Astrocyte (in vitro differentiated cells and primary cell): ENCODE data around the gene SCN2A. TPM values are rescaled to one million over a fixed set of nuclear protein-coding genes. Genes with fewer than 3 reads are reported as not detected.

Source experiments
- DNase-seq: peaks from one replicate; pipeline ENCODE4 v3.0.0-alpha.2; 2010; ENCODE audit warnings: low read depth
- FAIRE-seq: peaks from 2 replicates; lab custom pipeline; 2011; peaks lifted over from hg19 to GRCh38; lab: Jason Lieb, UNC
- H2AFZ ChIP-seq: 2 replicates; pipeline ENCODE4 v1.6.0; 2012; ENCODE audit warnings: low read depth, low read length, inconsistent platforms
- H3K27ac ChIP-seq: 2 replicates; pipeline ENCODE4 v1.5.1; 2011; ENCODE audit warnings: low read depth, low read length, inconsistent platforms
- H3K27me3 ChIP-seq: 2 replicates; pipeline ENCODE4 v1.6.0; 2011; ENCODE audit warnings: low read length, inconsistent platforms; ENCODE audit not compliant: insufficient read depth
- H3K36me3 ChIP-seq: 2 replicates; pipeline ENCODE4 v1.5.1; 2011; ENCODE audit warnings: low read length, inconsistent platforms; ENCODE audit not compliant: insufficient read depth
- H3K4me1 ChIP-seq: 2 replicates; pipeline ENCODE4 v1.5.1; 2011; ENCODE audit warnings: low read length, inconsistent platforms; ENCODE audit not compliant: insufficient read depth
- H3K4me2 ChIP-seq: 2 replicates; pipeline ENCODE4 v1.6.0; 2012; ENCODE audit warnings: low read length, inconsistent platforms
- H3K4me3 ChIP-seq: 2 replicates; pipeline ENCODE4 v1.5.1; 2011; ENCODE audit warnings: low read depth, mild to moderate bottlenecking, low read length, inconsistent platforms; ENCODE audit not compliant: insufficient read depth
- H3K79me2 ChIP-seq: 2 replicates; pipeline ENCODE4 v1.6.0; 2012; ENCODE audit warnings: mild to moderate bottlenecking, low read length, inconsistent platforms; ENCODE audit not compliant: insufficient read depth
- H3K9ac ChIP-seq: 2 replicates; pipeline ENCODE4 v1.6.0; 2012; ENCODE audit warnings: mild to moderate bottlenecking, low read length, inconsistent platforms
- H3K9me3 ChIP-seq: 2 replicates; pipeline ENCODE4 v1.5.1; 2012; ENCODE audit warnings: low read depth, mild to moderate bottlenecking, low read length, inconsistent platforms; ENCODE audit not compliant: insufficient read depth
- H4K20me1 ChIP-seq: 2 replicates; pipeline ENCODE4 v1.6.0; 2012; ENCODE audit warnings: low read length, inconsistent platforms; ENCODE audit not compliant: insufficient read depth
- H3K27ac Mint-ChIP-seq: one replicate; pipeline ENCODE4 v1.8.0; 2021; ENCODE audit warnings: mild to moderate bottlenecking, mixed read lengths; ENCODE audit not compliant: unreplicated experiment
- H3K27me3 Mint-ChIP-seq: one replicate; pipeline ENCODE4 v1.8.0; 2021; ENCODE audit warnings: low read depth, mixed read lengths; ENCODE audit not compliant: unreplicated experiment
- H3K36me3 Mint-ChIP-seq: one replicate; pipeline ENCODE4 v1.8.0; 2021; ENCODE audit warnings: low read depth, mixed read lengths; ENCODE audit not compliant: unreplicated experiment
- H3K4me1 Mint-ChIP-seq: one replicate; pipeline ENCODE4 v1.8.0; 2021; ENCODE audit warnings: low read depth, mixed read lengths; ENCODE audit not compliant: unreplicated experiment
- H3K4me3 Mint-ChIP-seq: one replicate; pipeline ENCODE4 v1.8.0; 2021; ENCODE audit warnings: mild to moderate bottlenecking, moderate library complexity, mixed read lengths; ENCODE audit not compliant: unreplicated experiment
- H3K9me3 Mint-ChIP-seq: one replicate; pipeline ENCODE4 v1.8.0; 2021; ENCODE audit warnings: mild to moderate bottlenecking, mixed read lengths; ENCODE audit not compliant: unreplicated experiment
- CTCF ChIP-seq: IDR thresholded peaks from 2 replicates; pipeline ENCODE4 v1.5.1; 2011; ENCODE audit warnings: low read depth, mild to moderate bottlenecking, inconsistent platforms, low read length, moderate library complexity; ENCODE audit not compliant: insufficient read depth
- EZH2 ChIP-seq: IDR thresholded peaks from 2 replicates; pipeline ENCODE4 v1.6.1; 2012; ENCODE audit warnings: mild to moderate bottlenecking, low read length, inconsistent platforms; ENCODE audit not compliant: insufficient read depth
- total RNA-seq: library from RNA; stranded (reverse); gene quantifications from 2 replicates; pipeline ENCODE4 v1.2.1, GENCODE V29; 2021

Gene SCN2A
- total RNA-seq, 1 donor from 2014 or later = 7.5 TPM

- Histone ChIP-seq H3K36me3 (no peaks in the 10 kb centered on the region), H3K4me3 (no peak overlapping the region), H3K4me1 (no peaks in the 10 kb centered on the region), H3K4me2 (no peak overlapping the region), H3K9me3 (no peaks in the 10 kb centered on the region), H2AFZ (peak overlapping the region; percentile 42), H3K9ac (no peak overlapping the region), H4K20me1 (no peaks in the 10 kb centered on the region), H3K79me2 (no peaks in the 10 kb centered on the region), H3K27me3 (no peaks in the 10 kb centered on the region), H3K27ac (no peak overlapping the region)
- H3K4me3 Mint-ChIP-seq = no peak overlapping the region
- H3K4me1 Mint-ChIP-seq = no peaks in the 10 kb centered on the region
- no peaks in the 10 kb centered on the region for H3K9me3 Mint-ChIP-seq
- no peaks in the 10 kb centered on the region for H3K27me3 Mint-ChIP-seq
- no peaks in the 10 kb centered on the region for H3K36me3 Mint-ChIP-seq
- peak; percentile 68 for DNase-seq
- TF ChIP-seq EZH2 (no peak), CTCF (no peak)
- H3K27ac Mint-ChIP-seq = no peak overlapping the region
- FAIRE-seq = no peak
Observed at GRCh38 chr2:165305391-165306096, 66.3 kb downstream of the SCN2A start.

GRCh38 chr2:165307317-165307716, 68.1 kb downstream of the SCN2A start:
- FAIRE-seq = no peak
- Histone ChIP-seq H3K27me3 (no peaks in the 10 kb centered on the region), H2AFZ (no peak overlapping the region), H3K4me1 (no peaks in the 10 kb centered on the region), H4K20me1 (no peaks in the 10 kb centered on the region), H3K27ac (no peak overlapping the region), H3K79me2 (no peaks in the 10 kb centered on the region), H3K9me3 (no peaks in the 10 kb centered on the region), H3K9ac (no peak overlapping the region), H3K36me3 (no peaks in the 10 kb centered on the region), H3K4me2 (no peak overlapping the region), H3K4me3 (no peak overlapping the region)
- H3K4me3 Mint-ChIP-seq = no peak overlapping the region
- no peak for DNase-seq
- TF ChIP-seq EZH2 = no peak
- no peak for TF ChIP-seq CTCF
- H3K9me3 Mint-ChIP-seq = no peaks in the 10 kb centered on the region
- no peaks in the 10 kb centered on the region for H3K27me3 Mint-ChIP-seq
- H3K36me3 Mint-ChIP-seq = no peaks in the 10 kb centered on the region
- no peak overlapping the region for H3K27ac Mint-ChIP-seq
- H3K4me1 Mint-ChIP-seq = no peaks in the 10 kb centered on the region

- H3K27ac ChIP-seq = no peak overlapping the region
- H3K36me3 Mint-ChIP-seq = no peaks in the 10 kb centered on the region
- FAIRE-seq (no peak), DNase-seq (no peak)
- no peak for TF ChIP-seq EZH2
- TF ChIP-seq CTCF = no peak
- no peaks in the 10 kb centered on the region for H4K20me1 ChIP-seq
- H3K79me2 ChIP-seq = no peaks in the 10 kb centered on the region
- H3K4me3 Mint-ChIP-seq = no peak overlapping the region
- no peak overlapping the region for H3K4me2 ChIP-seq
- H3K27me3 Mint-ChIP-seq = no peaks in the 10 kb centered on the region
- H3K4me3 ChIP-seq = no peak overlapping the region
- no peak overlapping the region for H2AFZ ChIP-seq
- no peaks in the 10 kb centered on the region for H3K9me3 Mint-ChIP-seq
- no peaks in the 10 kb centered on the region for H3K4me1 ChIP-seq
- H3K27ac Mint-ChIP-seq = no peak overlapping the region
- H3K4me1 Mint-ChIP-seq = no peaks in the 10 kb centered on the region
- H3K9ac ChIP-seq = no peak overlapping the region
- no peaks in the 10 kb centered on the region for H3K9me3 ChIP-seq
- H3K36me3 ChIP-seq = no peaks in the 10 kb centered on the region
- no peaks in the 10 kb centered on the region for H3K27me3 ChIP-seq
Observed at GRCh38 chr2:165311949-165312348, 72.7 kb downstream of the SCN2A start.
